ENCODE data around the gene LYZL2.

Gene LYZL2

DNA sequence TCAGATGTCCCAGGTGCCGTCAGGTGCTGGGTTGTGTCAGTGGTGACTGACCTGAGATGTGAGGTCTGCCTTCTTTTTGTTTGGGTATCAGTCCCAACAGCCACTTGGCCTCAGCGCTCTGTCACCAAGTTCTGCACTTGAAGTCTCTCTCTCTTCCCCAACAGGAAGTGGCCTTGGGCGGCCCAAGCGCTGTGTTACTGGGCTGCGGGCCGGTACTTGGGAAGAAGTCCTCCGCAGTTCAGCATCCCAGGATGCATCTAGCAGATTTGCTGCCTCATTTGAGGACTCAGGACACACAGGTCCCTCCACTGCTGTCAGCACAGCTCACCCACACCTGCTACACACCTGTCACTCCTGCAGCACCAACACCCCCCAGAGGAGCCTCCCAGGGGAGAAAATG lies 40.1 kb downstream of the LYZL2 start:
- no peak for DNase-seq

DNA sequence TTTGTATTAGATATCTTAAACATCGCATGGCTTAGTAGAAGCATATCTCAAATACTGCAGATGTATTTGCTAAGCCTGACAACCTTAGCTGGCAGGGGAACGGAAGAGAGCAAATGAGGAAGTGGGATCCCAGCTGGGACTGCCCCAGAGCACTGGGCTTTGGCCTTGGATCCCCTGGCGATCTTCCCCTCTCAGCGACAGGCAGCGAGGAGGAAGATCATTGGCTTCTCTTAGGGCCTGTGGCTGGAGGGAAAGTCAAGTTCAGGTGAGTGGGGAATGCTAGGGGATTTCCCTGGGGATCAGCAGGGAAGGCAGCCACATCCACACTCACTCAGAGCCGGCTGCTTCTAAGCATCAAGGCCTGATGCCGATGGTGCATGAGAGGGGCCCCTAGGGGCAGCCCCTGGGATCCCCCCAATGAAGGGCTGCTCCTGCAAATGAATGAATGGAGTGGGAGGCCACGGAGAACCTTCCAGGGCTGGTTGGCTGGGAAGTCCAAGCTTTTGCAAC lies 42.0 kb downstream of the LYZL2 start:
- DNase-seq, result no peak

- DNase-seq, result no peak
Observed at GRCh38 chr10:30586828-30587227, 42.7 kb downstream of the LYZL2 start.

GRCh38 chr10:30583778-30584415 lies 45.7 kb downstream of the LYZL2 start:
- no peak for DNase-seq

GRCh38 chr10:30581779-30582380 lies 47.7 kb downstream of the LYZL2 start:
- DNase-seq, result no peak

- DNase-seq, result no peak
Observed at GRCh38 chr10:30580676-30581075, 48.9 kb downstream of the LYZL2 start.

DNA sequence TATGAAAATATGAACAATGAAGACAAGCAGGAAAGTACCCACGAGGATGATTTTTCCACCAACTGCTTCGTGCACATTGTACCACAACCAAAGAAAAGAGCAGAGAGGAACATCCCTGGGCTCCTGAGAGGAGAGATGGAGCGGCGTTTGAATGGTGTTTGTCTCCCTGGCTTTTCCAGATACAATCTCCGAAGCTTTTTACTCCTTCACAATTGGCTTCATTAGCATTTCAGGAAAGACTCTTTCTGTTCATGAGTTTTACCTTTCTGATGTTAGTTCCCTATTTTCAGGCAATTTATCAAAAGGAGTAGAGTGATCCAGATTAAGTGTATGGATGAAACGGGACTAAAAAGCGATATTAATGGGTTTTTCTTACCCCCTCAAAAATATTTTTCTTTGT lies 49.3 kb downstream of the LYZL2 start:
- DNase-seq, result no peak

DNA sequence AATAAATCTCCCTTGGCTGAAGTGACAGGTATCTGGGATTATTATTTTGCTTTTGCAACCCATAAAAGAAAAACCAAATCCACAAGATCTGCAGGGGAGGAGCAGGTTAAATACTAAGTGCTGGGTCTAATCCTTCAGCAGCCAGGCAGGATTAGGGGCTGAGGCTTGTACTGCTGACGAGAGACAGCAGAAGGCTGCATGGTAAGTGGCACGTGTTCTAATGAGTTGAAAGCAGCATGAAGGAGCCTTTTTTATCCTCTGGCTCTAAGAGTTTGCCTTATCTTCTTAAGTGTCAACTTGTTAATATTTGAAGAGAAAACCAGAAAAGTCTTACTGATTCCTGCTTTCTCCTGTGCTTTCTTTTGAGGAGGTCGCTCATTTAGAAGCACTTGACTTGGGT lies 50.0 kb downstream of the LYZL2 start:
- no peak for DNase-seq

- no peak for DNase-seq
Observed at GRCh38 chr10:30577048-30577447, 52.5 kb downstream of the LYZL2 start.

- DNase-seq, result no peak
Observed at GRCh38 chr10:30576641-30577040, 52.9 kb downstream of the LYZL2 start.

DNA sequence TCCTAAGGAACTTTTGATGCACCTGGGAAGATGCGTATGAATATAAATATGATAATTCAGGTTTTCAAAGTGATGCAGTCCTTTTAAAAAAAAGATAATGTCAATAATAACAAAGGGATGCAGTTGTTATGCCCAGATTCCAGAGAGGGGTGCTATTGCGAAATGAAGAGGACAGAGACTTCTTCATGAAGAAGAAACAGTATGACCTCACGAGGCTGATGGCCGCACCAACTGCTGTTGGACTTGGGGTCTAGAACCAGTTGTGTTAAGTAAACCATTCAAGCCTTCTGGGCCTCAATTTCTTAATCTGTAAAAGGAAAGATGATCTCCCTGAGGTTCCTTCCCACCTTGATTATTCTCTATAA lies 55.1 kb downstream of the LYZL2 start:
- DNase-seq, result no peak

- no peak for DNase-seq
Observed at GRCh38 chr10:30573721-30574431, 55.7 kb downstream of the LYZL2 start.

GRCh38 chr10:30565449-30565848 lies 64.1 kb downstream of the LYZL2 start:
- DNase-seq, result no peak

DNA sequence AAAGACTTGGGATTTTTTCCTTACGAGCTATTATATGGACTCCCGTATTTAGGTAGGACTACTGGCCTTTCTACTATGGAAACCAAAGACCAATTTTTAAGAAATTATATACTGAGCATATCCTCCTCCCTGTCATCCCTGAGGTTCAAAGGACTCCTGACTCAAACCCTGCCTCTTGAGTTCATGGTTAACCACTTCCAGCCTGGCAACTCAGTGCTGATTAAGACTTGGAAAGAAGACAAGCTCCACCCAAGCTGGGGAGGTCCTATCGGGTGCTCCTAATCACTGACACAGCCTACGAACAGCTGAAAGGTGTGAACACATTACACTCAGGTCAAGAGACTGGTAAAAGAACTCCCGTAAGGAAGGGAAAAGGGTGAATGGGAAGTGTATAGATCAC lies 66.8 kb downstream of the LYZL2 start:
- DNase-seq, result no peak

Measured in NCI-H187 (cell line).